A172 (cell line): ENCODE data around the gene DNAJB11. TPM values are rescaled to one million over a fixed set of nuclear protein-coding genes. Genes with fewer than 3 reads are reported as not detected.
A peak's percentile ranks its signal among the peaks of the same experiment; 100 is the strongest.

ENCODE experiments used
- DNase-seq: peaks from one replicate; pipeline ENCODE4 v3.0.0-alpha.2; 2015; ENCODE audit warnings: low spot score
- total RNA-seq: library from RNA; depleted of rRNA; stranded (reverse); fragments of >200 nt; shearing (Covaris generic); gene quantifications from 2 replicates; pipeline ENCODE4 v1.2.3, GENCODE V29; 2014

DNAJB11 gene
- total RNA-seq, 1 experiment from 2014 or later, result 202 TPM

DNA sequence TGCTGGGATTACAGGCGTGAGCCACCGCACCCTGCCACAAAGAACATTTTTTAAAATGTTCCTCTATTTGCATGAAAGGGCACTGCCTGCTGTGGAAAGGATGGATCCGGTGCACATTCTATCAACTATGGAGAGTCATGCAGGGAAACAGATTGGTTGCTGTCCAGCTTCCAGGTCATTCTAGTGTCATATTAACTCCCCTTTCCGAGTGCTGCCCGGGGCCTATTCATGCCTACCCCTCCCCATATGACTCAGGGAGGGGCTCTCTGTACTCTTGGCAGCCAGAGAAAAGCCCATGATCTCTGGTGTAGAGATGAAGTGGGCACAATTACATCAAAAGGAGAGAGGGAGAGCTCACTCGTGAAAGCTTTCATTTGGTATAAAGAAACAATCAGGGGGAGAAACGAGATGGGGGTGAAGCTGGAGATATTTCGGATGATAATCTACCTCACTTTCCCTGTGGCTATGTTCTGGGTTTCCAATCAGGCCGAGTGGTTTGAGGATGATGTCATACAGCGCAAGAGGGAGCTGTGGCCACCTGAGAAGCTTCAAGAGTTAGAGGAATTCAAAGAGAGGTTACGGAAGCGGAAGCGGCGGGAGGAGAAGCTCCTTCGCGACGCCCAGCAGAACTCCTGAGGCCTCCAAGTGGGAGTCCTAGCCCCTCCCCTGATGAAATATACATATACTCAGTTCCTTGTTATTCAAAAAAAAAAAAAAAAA is 26.2 kb downstream of the DNAJB11 start:
- DNase-seq, result no peak

DNA sequence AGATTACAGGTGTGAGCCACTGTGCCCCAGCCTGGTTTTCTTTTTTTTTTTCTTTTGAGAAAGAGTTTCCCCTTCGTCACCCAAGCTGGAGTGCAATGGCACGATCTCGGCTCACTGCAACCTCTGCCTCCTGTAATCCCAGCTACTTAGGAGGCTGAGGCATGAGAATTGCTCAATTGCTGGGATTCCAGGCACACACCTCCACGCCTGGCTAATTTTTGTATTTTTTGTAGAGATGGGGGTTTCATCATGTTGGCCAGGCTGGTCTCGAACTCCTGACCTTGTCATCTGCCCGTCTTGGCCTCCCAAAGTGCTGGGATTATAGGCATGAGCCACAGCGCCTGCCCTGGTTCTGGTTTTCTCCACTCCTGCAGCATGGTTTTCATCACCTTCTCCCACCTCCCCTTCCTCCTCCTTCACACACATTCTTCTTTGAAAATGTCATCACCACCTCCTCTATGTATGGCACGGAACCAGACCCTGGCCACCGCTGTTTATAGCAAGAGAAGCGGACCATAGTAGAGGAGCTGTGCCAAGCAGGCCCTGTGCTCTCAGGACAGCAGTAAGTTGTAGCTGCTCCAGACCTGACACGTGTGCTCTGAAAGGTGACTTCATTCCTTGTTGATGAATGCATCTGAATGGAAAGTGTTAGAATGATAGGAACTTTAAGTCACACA is 27.7 kb downstream of the DNAJB11 start:
- DNase-seq, result peak; percentile 35

DNA sequence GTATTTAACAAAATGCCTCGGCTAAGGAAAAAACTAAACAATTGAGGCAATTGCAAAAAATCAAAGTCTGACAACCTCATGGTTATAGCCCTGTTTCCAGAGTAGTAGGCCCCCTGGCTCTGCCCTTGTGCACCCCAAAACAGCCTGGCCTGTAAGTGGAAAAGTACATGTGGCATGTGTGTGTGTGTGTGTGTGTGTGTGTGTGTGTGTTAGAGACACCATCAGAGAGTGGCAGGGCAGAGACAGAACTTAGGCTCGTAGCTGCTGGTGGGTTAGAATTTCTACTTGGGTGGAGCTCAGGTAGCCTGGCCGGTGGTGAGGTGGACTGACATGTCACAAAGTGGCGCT is 28.2 kb downstream of the DNAJB11 start:
- no peak for DNase-seq

DNA sequence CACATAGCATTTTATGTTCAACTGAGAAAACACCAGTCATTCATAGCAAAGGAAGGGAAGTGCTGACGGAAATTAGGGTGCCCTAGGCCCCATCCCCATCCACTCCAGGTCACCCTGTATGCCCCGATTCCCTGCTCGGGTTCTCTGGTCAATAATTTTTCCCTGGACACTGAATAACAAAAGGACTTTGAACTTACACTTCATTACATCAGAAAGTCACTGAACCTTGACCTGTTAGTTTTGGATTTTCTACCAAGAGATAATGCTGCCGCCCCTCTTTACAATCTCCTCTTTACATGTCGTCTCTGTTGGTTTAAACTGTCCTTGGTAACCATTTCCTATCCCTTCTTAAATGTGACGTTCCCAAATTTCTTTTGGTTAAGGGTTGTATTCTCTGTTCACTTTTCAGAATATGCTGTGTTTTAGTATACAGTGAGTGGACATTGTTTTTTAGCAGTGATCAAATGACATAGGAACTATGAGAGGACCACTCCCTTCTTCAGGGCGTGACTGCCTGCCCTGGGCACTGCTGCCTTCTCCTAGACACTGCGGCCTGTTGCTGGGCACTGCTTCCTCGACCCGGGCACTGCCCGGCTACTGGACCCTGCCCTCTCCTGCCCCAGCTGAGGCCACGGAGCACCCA is 28.7 kb downstream of the DNAJB11 start:
- DNase-seq, result no peak

DNA sequence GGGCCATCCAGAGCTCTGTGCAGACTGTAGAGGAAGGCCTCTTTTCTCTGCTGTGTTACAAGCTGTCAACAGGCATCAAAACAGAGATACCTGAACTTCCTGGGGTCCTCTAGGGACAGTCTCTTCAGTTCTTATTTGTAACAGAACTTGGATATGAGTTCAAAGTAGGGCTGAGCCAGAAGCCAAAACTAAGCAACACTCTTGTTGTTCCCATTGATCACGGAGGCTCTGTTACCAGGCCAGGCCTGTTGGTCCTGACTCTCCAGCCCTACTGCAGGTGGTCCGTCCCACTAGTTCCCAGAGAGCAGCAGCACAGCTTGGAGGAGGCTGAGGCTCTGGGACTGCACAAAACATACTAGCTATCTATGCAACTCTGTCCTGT is 29.3 kb downstream of the DNAJB11 start:
- DNase-seq, result no peak

DNA sequence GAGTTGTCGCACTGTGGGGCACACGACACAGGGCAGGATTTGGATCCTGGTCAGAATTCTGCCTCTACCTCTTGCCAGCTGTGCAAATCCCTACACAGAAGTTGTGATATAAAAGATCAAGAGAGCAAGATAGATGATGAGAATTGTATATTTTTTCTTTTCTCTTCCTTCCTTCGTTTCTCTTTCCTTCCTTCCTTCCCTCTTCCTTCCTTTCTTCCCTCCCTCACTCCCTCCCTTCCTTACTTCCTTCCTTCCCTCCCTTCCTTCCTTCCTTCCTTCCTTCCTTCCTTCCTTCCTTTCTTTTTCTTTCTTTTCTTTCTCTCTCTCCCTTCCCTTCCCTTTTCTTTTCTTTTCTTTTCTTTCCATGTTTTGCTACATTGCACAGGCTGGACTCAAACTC is 30.4 kb downstream of the DNAJB11 start:
- no peak for DNase-seq

DNA sequence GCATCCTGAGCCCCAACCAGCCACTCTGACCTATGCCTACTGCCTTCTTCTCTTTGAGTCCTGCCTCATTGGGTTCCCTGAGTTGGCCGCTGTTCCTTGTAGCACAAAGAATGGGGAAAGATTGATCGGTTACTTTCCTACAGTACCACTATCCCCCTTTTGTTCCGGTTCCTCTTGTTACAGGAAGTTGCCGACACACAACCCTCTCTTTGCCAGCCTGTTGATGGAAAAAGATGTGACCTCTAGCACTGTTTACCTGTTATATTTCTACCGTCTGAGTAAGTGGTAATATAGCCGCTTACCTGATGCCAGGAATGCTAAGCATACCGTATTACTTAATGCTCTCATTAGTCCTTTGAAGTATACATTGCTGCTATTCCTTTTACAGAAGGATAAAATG is 32.6 kb downstream of the DNAJB11 start:
- DNase-seq, result no peak

DNA sequence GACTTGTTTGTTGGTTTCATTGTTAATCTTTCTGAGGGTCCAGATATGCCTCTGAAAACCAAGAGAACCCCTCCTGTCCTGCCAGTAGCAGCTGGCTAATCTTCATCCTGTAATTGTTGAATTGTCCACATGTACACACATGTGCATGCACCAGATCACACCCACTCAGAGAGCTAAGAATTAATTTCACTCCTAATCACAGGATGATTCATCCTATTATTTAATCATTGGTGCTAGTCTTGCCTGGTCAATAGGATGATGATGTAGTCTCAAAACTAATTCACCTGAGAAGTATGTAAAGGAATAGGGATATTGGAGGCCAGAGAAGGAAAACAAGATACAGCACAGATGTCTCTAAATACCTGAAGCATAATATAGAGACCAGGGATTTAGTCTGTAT is 34.6 kb downstream of the DNAJB11 start:
- DNase-seq, result no peak

DNA sequence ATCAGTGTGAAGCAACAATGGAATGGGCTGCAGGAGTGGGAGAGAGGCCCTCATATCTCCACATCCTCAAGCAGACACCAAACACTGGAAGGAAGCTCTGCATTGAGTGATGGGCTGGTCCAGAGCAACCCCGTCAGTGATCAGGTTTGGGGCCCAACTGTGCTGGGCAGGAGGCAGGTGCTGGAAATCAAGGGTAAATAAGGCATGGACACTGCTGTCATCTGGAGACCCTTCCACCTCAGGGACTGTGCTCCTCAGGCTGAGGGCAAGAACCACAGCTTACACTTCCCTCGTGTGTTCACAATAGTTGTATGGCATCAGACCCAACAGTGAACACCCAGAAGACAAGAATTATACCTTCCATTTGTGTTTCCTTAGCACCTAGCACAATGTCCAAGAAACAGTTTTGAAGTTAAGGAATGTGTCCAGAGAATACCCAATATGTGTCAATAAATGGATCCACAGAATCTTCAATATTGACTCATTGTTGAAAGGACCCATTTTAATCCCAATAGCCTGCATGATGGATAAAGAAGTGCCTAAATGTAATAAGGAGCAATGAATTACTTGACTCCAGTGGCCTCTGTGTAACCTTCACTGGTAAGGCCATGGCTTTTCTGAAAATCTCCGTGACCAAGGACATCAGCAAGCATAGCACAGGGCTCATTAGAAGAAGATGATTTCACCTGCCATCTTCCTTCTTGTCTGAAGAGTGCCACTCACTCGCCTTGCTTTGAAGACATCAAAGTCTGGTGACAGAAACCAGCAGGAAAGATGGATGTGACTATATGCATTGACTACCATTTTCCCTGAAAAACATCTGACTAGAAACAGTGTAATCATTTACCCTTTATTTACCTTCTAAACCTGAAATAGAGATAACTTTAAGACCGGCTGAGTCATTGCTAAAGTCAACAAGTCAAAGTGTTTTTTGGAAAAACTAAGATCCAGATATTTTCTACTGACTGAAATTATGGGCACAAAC is 35.3 kb downstream of the DNAJB11 start:
- DNase-seq, result no peak

DNA sequence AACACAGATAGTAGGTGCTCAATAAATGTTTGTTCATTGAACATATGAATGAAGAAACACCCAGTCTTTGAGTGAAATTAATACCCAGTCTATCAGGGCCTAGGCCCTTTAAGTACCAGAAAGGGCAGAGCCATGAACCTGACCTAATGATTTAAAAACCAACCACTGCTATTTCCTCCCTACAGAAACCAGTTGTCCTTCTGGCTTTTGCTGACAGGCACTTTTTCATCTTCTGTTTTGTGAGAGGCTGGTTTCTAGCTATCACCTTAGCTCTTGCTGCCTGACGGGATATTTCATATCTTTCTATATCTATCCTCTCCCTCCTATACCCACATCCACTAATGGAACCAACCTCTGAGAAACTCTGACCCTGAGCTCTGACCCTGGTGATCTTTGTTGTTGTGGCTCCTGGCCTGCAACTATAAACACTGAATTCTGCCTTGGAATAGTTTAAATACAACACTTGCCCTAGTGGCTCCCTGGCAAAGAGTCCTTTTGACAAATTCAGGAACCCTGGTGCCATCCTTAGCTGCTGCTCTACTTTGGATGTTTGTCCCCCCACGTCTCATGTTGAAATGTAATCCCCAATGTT is 38.2 kb downstream of the DNAJB11 start:
- DNase-seq, result no peak

DNA sequence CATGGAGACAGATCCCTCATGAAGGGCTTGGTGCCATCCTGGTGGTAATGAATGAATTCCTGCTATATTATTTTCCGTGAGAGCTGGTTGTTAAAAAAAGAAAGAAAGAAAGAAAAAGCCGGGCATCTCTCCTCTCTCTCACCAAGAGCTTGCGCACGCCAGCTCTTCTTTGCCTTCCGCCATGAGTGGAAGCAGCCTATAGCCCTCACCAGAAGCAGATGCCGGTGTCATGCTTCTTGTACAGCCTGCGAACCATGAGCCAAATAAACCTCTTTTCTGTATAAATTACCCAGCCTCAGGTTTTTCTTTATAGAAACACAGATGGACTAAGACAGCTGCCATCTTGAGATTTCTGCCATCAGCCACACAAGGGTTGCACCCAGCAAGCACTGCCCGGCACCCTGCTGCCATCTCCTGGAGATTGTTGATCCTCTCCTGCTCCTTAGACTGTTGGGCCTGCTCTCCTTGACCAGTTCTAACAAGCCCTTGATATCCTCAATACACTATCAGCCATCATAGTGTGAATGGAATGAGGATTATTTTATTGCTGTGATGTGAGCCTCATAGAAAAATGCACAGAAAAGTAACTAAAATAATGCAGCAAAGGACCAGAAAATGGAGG is 38.8 kb downstream of the DNAJB11 start:
- DNase-seq, result peak; percentile 17

DNA sequence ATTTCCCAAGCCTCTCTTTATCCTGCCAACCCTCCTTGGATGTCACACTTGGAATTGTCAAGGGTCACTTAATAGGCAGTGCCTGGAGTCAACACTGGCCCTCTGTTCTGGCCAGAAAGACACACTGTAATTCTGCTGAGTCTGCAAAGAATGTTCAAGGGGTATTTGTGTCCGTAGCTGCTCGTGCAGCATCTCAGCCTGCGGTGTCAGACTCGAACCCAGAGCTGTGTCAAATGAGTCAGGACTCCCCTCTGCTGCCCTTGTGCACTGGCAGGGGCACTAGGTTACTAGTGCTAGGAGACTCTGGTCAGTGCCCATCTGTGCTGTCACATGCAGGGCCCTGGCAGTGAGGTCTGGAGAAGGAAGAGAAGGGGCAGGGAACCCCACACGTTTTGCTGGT is 41.5 kb downstream of the DNAJB11 start:
- no peak for DNase-seq

DNA sequence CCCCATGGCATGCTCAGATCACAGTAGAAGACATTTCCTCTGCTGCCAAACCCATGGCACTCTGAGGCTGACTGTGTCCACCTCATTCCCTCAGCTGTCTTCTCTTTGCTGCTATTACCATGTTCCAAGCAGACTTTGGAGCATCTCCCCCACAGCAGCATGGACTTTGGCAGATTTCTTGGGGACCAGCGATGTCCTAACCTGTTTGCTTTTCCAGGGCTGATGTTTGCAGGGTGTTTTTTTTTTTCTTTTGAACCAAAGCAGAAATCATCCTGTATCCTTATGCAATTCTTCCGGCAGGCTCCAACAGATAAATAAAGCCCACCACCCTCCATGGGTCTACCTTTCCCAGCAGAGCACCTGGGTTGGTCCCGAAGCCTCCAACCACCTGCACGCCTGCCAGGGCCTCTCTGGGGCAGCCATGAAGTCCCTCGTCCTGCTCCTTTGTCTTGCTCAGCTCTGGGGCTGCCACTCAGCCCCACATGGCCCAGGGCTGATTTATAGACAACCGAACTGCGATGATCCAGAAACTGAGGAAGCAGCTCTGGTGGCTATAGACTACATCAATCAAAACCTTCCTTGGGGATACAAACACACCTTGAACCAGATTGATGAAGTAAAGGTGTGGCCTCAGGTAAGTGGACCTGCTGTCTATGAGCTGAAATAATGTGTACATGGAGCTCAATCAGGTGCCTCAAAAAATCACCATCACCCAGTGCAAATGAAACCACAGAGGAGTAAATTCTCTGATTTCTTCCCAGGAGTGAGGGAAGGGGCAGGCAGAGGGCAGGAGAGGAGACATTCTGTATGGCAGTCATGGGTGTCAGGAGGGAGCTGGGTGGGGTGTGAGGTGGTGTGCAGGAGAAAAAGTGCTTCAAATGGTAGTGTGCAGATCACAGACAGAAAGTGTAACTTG is 42.5 kb downstream of the DNAJB11 start, which contains the start of gene AHSG:
Gene AHSG, plus strand, starts transcription at position 340 of the 916 bp plus-strand sequence. Its CDS starts 82 bp downstream, at position 422.
- no peak for DNase-seq

DNA sequence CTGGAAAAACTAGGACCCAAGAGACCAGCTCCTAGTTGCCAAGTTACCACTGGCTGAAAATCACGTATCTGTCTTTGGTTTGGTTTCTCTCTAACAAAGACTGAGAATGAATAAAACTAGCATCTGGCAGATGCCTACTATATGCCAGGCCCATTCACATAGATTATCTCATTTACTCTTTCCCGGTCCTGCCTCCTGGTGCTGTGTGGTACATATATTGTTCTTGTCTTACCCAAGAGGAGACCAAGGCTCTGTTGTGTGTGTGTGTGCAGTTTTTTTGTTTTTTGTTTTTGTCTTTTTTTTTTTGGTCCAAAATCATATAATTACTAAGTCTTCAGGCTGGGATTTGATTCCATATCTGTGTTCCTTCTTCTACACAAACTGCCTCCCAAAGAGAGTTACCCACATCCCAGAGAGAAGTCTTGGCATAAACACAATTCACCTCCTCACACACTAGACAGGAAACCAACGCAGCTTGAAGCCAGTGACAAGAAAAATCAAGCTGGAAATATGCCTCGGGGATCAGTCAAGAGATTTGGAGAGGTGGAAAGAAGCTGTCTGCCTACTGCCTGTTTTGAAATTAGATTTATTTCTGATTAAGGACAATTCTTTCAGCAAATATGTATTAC is 43.2 kb downstream of the DNAJB11 start:
- peak; percentile 41 for DNase-seq

DNA sequence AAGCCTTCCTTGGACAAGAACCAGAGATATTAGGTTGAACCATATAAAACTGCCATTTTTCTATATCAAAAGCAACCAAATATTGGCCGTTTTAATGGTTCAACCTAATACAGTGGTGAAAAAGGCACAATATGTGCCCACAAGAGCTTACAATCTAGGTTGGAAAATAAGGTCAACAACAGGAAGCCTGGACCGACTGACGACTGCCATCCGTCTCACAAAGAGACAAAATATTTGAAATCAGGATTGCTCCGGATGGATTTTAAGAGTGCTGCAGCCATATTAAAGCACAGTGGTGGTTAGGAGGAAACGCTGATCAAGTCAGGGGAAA is 43.7 kb downstream of the DNAJB11 start:
- no peak for DNase-seq

DNA sequence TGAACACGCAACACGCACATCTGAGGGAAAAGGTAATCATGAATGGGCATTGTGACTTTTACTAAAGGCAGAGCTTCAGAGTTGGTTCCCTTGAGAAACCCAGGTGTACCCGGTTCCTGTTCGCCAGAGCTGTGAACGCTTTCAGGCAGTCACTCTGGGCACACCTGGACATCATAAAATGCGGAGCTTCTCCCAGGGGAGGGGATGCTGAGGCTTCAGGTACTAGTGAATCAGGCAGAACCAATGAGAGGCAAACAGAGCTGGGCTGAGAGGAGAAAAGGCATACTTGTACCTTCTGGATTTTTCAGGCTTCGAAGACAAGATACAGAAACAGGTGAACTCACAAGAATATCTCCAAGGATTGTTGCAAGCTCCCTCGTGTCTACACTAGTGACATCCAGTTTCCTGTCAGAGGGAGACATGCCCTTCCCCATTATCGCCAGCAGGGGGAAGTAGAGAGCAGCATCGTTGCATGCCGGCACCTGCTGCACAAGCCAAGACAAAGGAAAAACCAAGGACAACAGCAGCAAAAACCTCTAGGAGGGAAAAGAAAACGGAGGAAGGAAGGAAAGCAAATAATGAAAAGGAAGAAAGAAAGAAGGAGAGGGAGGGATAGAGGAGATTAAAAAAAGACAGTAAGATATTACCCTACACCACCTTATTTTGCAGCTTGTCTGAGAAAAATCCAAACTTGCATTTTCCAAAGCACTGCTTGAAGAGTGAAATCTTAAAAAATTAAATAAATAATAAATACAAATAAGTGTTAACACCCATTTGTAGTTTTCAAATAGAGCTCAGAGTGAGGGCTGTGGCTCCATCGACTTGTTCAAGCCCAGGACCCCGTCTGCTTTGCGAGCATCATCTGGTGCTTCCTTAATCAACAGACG is 44.3 kb downstream of the DNAJB11 start:
- peak; percentile 78 for DNase-seq

DNA sequence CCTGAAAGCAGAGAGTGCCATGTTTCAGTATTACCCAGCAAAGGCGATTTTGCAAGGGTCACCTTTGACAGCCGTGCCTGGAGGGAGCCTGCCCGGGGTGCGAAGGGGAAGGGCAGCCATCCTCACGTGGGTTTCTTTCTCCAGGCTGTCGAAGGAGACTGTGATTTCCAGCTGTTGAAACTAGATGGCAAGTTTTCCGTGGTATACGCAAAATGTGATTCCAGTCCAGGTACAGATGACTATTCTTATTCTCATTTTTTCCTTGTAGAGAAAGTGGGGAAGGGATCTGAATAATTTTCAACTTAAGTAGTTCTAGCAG is 45.7 kb downstream of the DNAJB11 start:
- DNase-seq, result no peak

DNA sequence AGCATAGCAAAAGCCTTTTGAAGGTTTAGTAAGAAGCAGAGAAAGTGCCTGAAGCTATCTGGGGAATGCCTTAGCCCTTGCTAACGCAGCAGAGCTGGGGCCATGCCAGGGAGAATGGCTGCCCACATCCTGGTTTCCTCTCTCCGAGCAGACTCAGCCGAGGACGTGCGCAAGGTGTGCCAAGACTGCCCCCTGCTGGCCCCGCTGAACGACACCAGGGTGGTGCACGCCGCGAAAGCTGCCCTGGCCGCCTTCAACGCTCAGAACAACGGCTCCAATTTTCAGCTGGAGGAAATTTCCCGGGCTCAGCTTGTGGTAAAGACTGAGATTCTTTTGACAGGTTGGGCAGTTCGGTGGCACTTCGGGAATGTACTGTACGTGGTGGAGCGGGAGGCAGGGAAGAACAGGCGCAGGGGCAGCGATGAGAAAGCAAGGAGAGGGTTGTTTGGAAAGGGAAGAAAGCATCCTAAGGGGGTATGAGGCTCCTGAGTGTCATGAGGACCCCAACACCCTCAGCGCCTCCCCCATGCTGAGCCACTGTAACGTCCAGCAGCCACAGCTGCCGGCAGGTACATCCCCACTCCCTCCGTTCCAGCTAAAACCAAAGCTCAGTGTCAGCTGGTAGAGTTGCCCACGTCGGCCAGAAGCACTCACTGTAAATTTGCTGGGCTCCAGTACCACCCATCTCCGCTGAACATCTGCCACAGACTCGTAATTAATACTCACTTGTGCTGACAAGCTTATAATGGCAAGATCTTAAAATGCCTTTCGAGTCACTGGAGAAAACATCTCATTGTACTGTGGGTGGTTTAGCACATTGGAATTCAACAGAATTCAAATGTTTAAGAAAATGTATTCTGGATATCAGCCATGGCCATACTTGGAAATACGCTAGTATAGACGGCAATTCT is 46.8 kb downstream of the DNAJB11 start:
- DNase-seq, result peak; percentile 96
